ENCODE results near the gene COL7A1.
"Not testable (repeated sequence)": the region's sequence is repeated elsewhere in the genome, so short reads cannot be mapped to it uniquely, and the experiment has no call there.

COL7A1 gene

DNA sequence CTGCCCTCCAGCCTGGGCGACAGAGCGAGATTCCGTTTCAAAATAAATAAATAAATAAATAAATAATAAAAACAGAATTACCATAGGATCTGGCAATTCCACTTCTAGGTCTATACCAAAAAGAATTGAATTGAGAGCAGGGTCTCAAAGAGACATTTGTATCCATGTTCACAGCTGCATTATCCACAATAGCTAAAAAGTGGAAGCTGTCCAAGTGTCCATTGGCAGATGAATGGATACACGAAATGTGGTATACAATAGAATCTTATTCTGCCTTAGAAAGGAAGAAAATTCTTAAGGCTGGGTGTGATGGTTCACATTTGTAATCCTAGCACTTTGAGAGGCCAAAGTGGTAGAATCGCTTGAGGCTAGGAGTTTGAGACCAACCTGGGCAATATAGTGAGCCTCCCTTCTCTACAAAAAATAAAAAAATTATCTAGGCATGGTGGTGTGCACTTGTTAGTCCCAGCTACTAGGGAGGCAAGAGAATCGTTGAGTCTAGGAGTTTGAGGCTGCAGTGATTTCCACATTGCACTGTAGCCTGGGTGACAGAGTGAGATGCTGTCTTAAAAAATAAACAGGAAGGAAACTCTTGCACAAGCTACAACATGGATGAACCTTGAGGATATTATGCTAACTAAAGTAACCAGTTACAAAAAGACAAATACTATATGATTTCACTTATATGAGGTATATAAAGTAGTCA, 62.7 kb downstream of the COL7A1 start:
- no peak for DNase-seq

GRCh38 chr3:48530701-48531100, 64.4 kb downstream of the COL7A1 start:
- not testable (repeated sequence) for DNase-seq

DNA sequence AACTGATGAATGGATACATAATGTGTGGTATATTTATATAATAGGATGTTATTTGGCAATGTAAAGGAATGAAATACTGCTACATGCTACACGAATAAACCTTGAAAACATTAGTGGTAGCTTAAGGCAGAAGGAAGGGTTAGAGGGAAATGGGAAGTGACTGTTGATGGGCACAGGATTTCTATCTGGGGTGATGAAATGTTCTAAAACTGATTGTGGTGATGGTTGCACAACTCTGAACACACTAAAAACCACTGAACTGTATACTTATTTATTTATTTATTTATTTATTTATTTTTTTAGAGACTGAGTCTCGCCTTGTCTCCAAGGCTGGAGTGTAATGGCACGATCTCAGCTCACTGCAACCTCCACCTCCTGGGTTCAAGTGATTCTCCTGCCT, 66.4 kb downstream of the COL7A1 start:
- no peak for DNase-seq

GRCh38 chr3:48528048-48528447, 67.1 kb downstream of the COL7A1 start:
- no peak for DNase-seq

DNA sequence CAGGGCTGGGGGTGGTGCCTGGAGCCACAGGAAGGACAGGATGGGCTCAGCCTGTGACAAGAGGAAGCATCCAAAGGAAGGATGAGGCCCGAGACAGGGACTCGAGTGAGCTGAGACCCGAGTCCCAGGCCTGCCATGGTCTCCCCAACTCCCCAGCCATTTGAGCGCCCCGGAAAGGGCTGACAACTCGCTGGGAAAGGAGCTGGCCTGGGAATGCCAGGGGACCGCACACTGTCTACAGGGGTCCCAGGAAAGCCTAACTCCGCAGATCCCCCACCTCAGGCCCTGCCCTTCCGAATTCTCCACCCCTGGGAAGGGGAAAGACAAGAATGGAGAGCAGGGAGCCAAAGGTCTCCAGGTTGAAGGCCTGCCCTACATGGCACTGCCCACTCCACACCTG, 70.2 kb downstream of the COL7A1 start:
- DNase-seq, result no peak

- DNase-seq, result no peak
Measured at GRCh38 chr3:48521635-48522034, 73.5 kb downstream of the COL7A1 start.

DNA sequence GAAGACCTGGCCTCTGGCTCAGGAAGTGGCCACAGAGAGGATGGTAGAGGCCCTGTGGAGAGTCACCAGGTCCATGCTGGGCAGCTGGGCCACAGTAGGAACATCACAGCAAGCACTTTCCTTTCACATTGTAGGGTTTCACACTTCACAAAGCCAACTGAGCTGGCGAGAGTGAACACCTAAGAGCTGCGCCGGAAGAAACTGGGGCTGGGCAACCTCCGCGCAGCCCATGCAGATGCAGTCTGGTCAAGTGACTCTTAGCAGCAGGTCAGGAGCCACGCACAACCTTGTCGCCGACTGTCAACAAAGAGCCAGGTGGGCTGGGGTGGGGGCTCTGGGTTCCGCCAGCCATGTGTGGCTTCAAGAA, 75.9 kb downstream of the COL7A1 start:
- no peak for DNase-seq

DNA sequence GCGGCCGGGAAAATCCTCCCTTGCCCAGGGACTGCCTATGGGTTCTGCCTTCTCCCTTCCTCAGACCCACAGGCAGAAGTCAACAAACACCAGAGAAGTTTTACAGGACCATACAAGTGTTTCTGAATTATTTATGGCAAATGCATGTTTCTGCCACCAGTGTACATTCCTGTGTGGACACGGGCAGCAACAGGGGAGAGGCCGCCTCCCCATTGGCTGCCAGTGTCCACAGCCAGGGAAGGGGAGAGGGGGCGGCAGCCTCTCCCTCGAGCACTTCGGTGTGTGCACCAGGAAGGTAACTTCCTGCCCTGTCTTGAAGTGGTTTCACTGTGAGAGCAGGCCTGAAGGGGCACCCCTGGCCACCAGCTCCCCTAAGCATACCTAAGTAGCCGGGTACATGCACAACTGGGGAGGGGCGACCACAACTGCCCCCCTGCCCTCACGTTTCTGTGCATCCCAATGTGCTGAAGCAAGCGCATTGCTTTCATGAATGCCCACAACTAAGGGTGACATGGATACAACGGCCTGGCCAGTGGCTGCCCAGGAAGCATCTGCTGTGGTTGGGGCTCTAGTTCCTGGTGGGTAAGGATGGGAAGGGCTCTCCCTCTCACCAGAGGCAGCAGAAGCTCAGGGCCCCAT, 76.4 kb downstream of the COL7A1 start:
- DNase-seq, result no peak

- no peak for DNase-seq
Measured at GRCh38 chr3:48518069-48518468, 77.1 kb downstream of the COL7A1 start.

DNA sequence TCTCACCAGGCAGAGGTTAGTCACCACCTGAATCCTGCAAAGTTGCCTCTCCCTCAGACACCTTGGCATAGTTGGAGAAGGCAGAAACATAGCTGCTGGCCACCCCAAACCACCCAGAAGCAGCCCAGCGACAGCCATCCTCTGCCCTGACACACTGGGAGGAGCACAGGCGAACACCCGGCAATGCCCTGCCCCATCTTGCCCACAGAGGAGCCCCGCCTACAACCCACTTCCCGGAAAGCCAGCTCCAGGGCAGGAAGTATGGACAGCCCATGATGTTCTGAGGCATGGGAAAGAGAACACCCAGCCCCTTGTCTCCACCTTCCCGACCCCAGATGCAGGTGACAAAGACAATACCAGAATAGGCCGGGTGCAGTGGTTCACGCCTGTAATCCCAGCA, 78.6 kb downstream of the COL7A1 start:
- DNase-seq, result no peak

GRCh38 chr3:48514431-48515227, 80.5 kb downstream of the COL7A1 start:
- DNase-seq, result no peak
